Erythroblast (primary cell): ENCODE data around the gene FIGN.

Experiments
- GATA1 ChIP-seq: IDR thresholded peaks from 2 replicates; pipeline ENCODE4 v1.6.1; 2011; ENCODE audit warnings: low read depth, mild to moderate bottlenecking, control low read depth, low read length, moderate library complexity
- POLR2A ChIP-seq: IDR thresholded peaks from 2 replicates; pipeline ENCODE4 v1.6.1; 2011; ENCODE audit warnings: mild to moderate bottlenecking, low read length

DNA sequence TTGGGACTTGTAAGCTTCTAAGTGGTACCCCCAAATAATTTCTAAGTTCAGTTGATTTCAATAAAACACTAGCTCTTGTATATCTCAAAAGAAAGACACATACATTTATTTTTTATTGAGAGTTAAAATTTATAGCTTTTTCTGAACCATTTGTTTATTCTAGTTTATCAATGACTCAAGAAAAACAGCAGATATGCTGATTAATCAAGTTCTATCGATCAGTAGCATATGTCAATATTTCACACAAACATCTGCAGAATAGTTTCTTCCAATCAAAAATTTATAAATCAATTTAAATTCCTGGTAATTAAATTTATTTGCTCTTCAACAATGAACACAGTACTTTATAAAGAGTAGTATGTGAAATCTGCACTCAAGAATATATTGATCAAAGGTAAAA, 5.3 kb downstream of the FIGN start:
- TF ChIP-seq POLR2A: no peak
- TF ChIP-seq GATA1: no peak
